PC-3 (cell line): ENCODE measurements around the gene SLC2A13. TPM values are rescaled to one million over a fixed set of nuclear protein-coding genes. Genes with fewer than 3 reads are reported as not detected.
A peak's percentile ranks its signal among the peaks of the same experiment; 100 is the strongest.

Experiments used
- ATAC-seq: fragments of 200-7000 bp; cut with Tn5 transposase; 2 replicates; pipeline ENCODE4 v1.9.1; 2020; ENCODE audit warnings: mild to moderate bottlenecking, moderate library complexity
- BruUV-seq: library from RNA; stranded (reverse); fragments of 400-500 nt; replicated peaks from 2 replicates; lab custom pipeline; 2021; lab: Mats Ljungman, UMichigan
- CTCF ChIA-PET: fragments of 300-600 bp; sonication (Branson Sonifier 250); formaldehyde crosslinking; loops from one replicate; lab custom pipeline; 2022; ENCODE audit warnings: antibody characterized with exemption; lab: Charles Lee
- POLR2A ChIA-PET: fragments of 300-600 bp; sonication (Branson Sonifier 250); formaldehyde crosslinking; loops from one replicate; lab custom pipeline; 2022; ENCODE audit warnings: antibody characterized with exemption; ENCODE audit not compliant: unreplicated experiment; lab: Charles Lee
- DNase-seq: peaks from one replicate; pipeline ENCODE4 v3.0.0-alpha.2; 2015
- H2AFZ ChIP-seq: fragments of 300-600 bp; sonication (generic); 2 replicates; pipeline ENCODE4 v1.6.0; 2016; ENCODE audit warnings: antibody characterized with exemption, low read length
- H3F3A ChIP-seq: fragments of 300-600 bp; sonication (generic); one replicate; pipeline ENCODE4 v1.6.0; 2017; ENCODE audit warnings: antibody characterized with exemption, low read length, control low read depth, mild to moderate bottlenecking; ENCODE audit not compliant: unreplicated experiment
- H3K27ac ChIP-seq: fragments of 300-600 bp; sonication (generic); 2 replicates; pipeline ENCODE4 v1.5.1; 2016; ENCODE audit warnings: mild to moderate bottlenecking, low read length
- H3K27me3 ChIP-seq: fragments of 300-600 bp; sonication (generic); 2 replicates; pipeline ENCODE4 v1.6.1; 2016; ENCODE audit warnings: low read length, mixed read lengths
- H3K36me3 ChIP-seq: fragments of 300-600 bp; sonication (generic); 2 replicates; pipeline ENCODE4 v1.6.1; 2016; ENCODE audit warnings: low read depth, mixed run types, low read length, mixed read lengths
- H3K4me1 ChIP-seq: fragments of 300-600 bp; sonication (generic); 2 replicates; pipeline ENCODE4 v1.5.1; 2016; ENCODE audit warnings: low read length; ENCODE audit not compliant: insufficient read depth
- H3K4me2 ChIP-seq: fragments of 300-600 bp; sonication (generic); 2 replicates; pipeline ENCODE4 v1.6.0; 2016; ENCODE audit warnings: low read length
- H3K4me3 ChIP-seq: fragments of 300-600 bp; sonication (generic); 2 replicates; pipeline ENCODE4 v1.5.1; 2016; ENCODE audit warnings: mild to moderate bottlenecking, low read length, mixed read lengths
- H3K79me2 ChIP-seq: fragments of 300-600 bp; sonication (generic); 2 replicates; pipeline ENCODE4 v1.6.1; 2017; ENCODE audit warnings: low read length, mixed read lengths
- H3K9ac ChIP-seq: fragments of 300-600 bp; sonication (generic); 2 replicates; pipeline ENCODE4 v1.6.0; 2016; ENCODE audit warnings: mild to moderate bottlenecking, low read length
- H3K9me2 ChIP-seq: fragments of 300-600 bp; sonication (generic); replicated peaks from 2 replicates; pipeline ENCODE4 v1.6.1; 2016; ENCODE audit warnings: mixed run types, low read length, mixed read lengths
- H3K9me3 ChIP-seq: fragments of 300-600 bp; sonication (generic); 2 replicates; pipeline ENCODE4 v1.6.1; 2016; ENCODE audit warnings: low read length, mixed read lengths
- H4K20me1 ChIP-seq: fragments of 300-600 bp; sonication (generic); 2 replicates; pipeline ENCODE4 v1.6.1; 2016; ENCODE audit warnings: low read length, mixed read lengths
- CTCF ChIP-seq: fragments of 300-600 bp; sonication (generic); conservative IDR thresholded peaks from 2 replicates; pipeline ENCODE4 v1.5.1; 2017; ENCODE audit warnings: antibody characterized with exemption, low read depth, mild to moderate bottlenecking, low read length
- EZH2 ChIP-seq: fragments of 300-600 bp; sonication (generic); IDR thresholded peaks from one replicate; pipeline ENCODE4 v1.6.1; 2017; ENCODE audit warnings: antibody characterized with exemption, mild to moderate bottlenecking, low read length; ENCODE audit not compliant: unreplicated experiment
- EZH2phosphoT487 ChIP-seq: fragments of 300-600 bp; sonication (generic); IDR thresholded peaks from 2 replicates; pipeline ENCODE4 v1.6.1; 2018; ENCODE audit warnings: mild to moderate bottlenecking, antibody characterized with exemption, low read length, borderline replicate concordance
- intact Hi-C: fragments of 100-400 bp; cut with micrococcal nuclease; formaldehyde crosslinking; loops from 2 replicates; pipeline ENCODE4 v1.9.0; 2023
- total RNA-seq: library from RNA; depleted of rRNA; stranded (reverse); fragments of >200 nt; gene quantifications from 2 replicates; pipeline ENCODE4 v1.2.3, GENCODE V29; 2014

The SLC2A13 gene
- total RNA-seq, 1 experiment from 2014 or later = 3.4 TPM

GRCh38 chr12:39782026-39782545 is 323.8 kb downstream of the SLC2A13 start:
- TF ChIP-seq CTCF (no peak), EZH2phosphoT487 (no peak), EZH2 (no peak)
- Histone ChIP-seq H3K9ac (no peak overlapping the region), H2AFZ (no peak overlapping the region), H3K9me2 (no peaks in the 10 kb centered on the region), H3K36me3 (no peaks in the 10 kb centered on the region), H3F3A (no peaks in the 10 kb centered on the region), H3K4me3 (no peak overlapping the region), H3K9me3 (no peaks in the 10 kb centered on the region), H3K4me1 (no peaks in the 10 kb centered on the region), H3K27ac (no peak overlapping the region), H3K4me2 (no peak overlapping the region), H3K27me3 (no peaks in the 10 kb centered on the region), H3K79me2 (no peaks in the 10 kb centered on the region), H4K20me1 (no peaks in the 10 kb centered on the region)
- POLR2A ChIA-PET = no interaction called here
- CTCF ChIA-PET = no interaction called here
- DNase-seq = no peak
- no peak for ATAC-seq
- BruUV-seq = no TSS peak
- intact Hi-C loops = no loop called here

- Histone ChIP-seq H4K20me1 (no peaks in the 10 kb centered on the region), H3K9ac (no peak overlapping the region), H3K27ac (no peak overlapping the region), H3K9me2 (no peaks in the 10 kb centered on the region), H3K4me1 (no peaks in the 10 kb centered on the region), H3F3A (no peaks in the 10 kb centered on the region), H3K27me3 (no peaks in the 10 kb centered on the region), H3K36me3 (no peaks in the 10 kb centered on the region), H3K4me3 (no peak overlapping the region), H2AFZ (no peak overlapping the region), H3K4me2 (peak overlapping the region; percentile 10; the same call in 1 of the 2 replicates), H3K79me2 (no peaks in the 10 kb centered on the region), H3K9me3 (no peaks in the 10 kb centered on the region)
- CTCF ChIA-PET = no interaction called here
- BruUV-seq = no TSS peak
- DNase-seq = peak; percentile 8
- ATAC-seq = peak; percentile 62
- POLR2A ChIA-PET = interaction anchor here (0.5 kb wide), 1 partner anchor 346 kb away, joined by 3 read pairs; no protein-coding TSS in a partner anchor
- intact Hi-C loops = no loop called here
- TF ChIP-seq CTCF (no peak), EZH2phosphoT487 (no peak), EZH2 (no peak)
Observed at GRCh38 chr12:39780913-39781446, 324.9 kb downstream of the SLC2A13 start.

- Histone ChIP-seq H3K4me1 (no peaks in the 10 kb centered on the region), H3K36me3 (no peaks in the 10 kb centered on the region), H3K27ac (no peak overlapping the region), H4K20me1 (no peaks in the 10 kb centered on the region), H2AFZ (no peak overlapping the region), H3F3A (no peaks in the 10 kb centered on the region), H3K27me3 (no peaks in the 10 kb centered on the region), H3K4me2 (peak overlapping the region; percentile 10; the same call in 1 of the 2 replicates), H3K4me3 (no peak overlapping the region), H3K79me2 (no peaks in the 10 kb centered on the region), H3K9me2 (no peaks in the 10 kb centered on the region), H3K9ac (no peak overlapping the region), H3K9me3 (no peaks in the 10 kb centered on the region)
- ATAC-seq = peak; percentile 18
- ChIA-PET CTCF (no interaction called here), POLR2A (interaction anchor here (0.5 kb wide), 1 partner anchor 345 kb away, joined by 3 read pairs; no protein-coding TSS in a partner anchor)
- intact Hi-C loops = no loop called here
- TF ChIP-seq CTCF (no peak), EZH2 (no peak), EZH2phosphoT487 (no peak)
- DNase-seq = no peak
- BruUV-seq = no TSS peak
Observed at GRCh38 chr12:39780411-39780912, 325.4 kb downstream of the SLC2A13 start.
